A549 (cell line): ENCODE data around the gene C7orf57.

ENCODE experiments used
- CTCF ChIP-seq: fragments of >200 bp; sonication (Bioruptor Twin); formaldehyde crosslinking; IDR thresholded peaks from 3 replicates; pipeline ENCODE4 v1.5.1; 2016
- EP300 ChIP-seq, 2 experiments: fragments of >200 bp; sonication (Bioruptor Twin); formaldehyde crosslinking; IDR thresholded peaks; 2 replicates in 1 of 2; 3 replicates in 1 of 2; pipeline ENCODE4 v1.6.1; 2016 to 2017
- REST ChIP-seq: fragments of 200-600 bp; sonication (generic); IDR thresholded peaks from 2 replicates; pipeline ENCODE4 v1.6.1; 2016; ENCODE audit warnings: antibody characterized with exemption, mild to moderate bottlenecking, moderate library complexity
- USF2 ChIP-seq: fragments of 450-650 bp; IDR thresholded peaks from 2 replicates; pipeline ENCODE4 v1.6.1; 2014; ENCODE audit warnings: antibody characterized with exemption

GRCh38 chr7:48052748-48053147 lies 17.4 kb downstream of the C7orf57 start:
- no peak for TF ChIP-seq CTCF
- TF ChIP-seq EP300 (IDR thresholded peaks at IDR 0.05) = no peak
- no peak for TF ChIP-seq REST
- TF ChIP-seq USF2 = peak; percentile 66
